Progenitor cell of endocrine pancreas (in vitro differentiated cells): ENCODE measurements around the gene CNOT6. TPM values are rescaled to one million over a fixed set of nuclear protein-coding genes. Genes with fewer than 3 reads are reported as not detected.

ENCODE experiments used
- DNase-seq: peaks from one replicate; pipeline ENCODE4 v3.0.0; 2021; ENCODE audit warnings: low spot score; ENCODE audit not compliant: unreplicated experiment
- H3K27ac Mint-ChIP-seq: 2 replicates; pipeline ENCODE4 v1.8.0; 2021; ENCODE audit warnings: mild to moderate bottlenecking, moderate library complexity, mixed read lengths
- H3K27me3 Mint-ChIP-seq: 2 replicates; pipeline ENCODE4 v1.8.0; 2021; ENCODE audit warnings: mixed read lengths
- H3K36me3 Mint-ChIP-seq: 2 replicates; pipeline ENCODE4 v1.8.0; 2022; ENCODE audit warnings: mixed read lengths; ENCODE audit not compliant: insufficient read depth
- H3K4me1 Mint-ChIP-seq: 2 replicates; pipeline ENCODE4 v1.8.0; 2021; ENCODE audit warnings: low read depth, mixed read lengths
- H3K4me3 Mint-ChIP-seq: 2 replicates; pipeline ENCODE4 v1.8.0; 2021; ENCODE audit warnings: low read depth, mild to moderate bottlenecking, moderate library complexity, mixed read lengths
- H3K9me3 Mint-ChIP-seq: 2 replicates; pipeline ENCODE4 v1.8.0; 2021; ENCODE audit warnings: low read depth, mixed read lengths
- CTCF ChIP-seq: fragments of 200-600 bp; sonication (generic); IDR thresholded peaks from one replicate; pipeline ENCODE4 v1.5.0; 2021; ENCODE audit warnings: antibody characterized with exemption, mild to moderate bottlenecking; ENCODE audit not compliant: unreplicated experiment
- total RNA-seq: library from RNA; stranded (reverse); gene quantifications from 2 replicates; pipeline ENCODE4 v1.2.1, GENCODE V29; 2021

Gene CNOT6
- total RNA-seq, 1 donor from 2014 or later = 70.4 TPM

GRCh38 chr5:180563994-180564393 is 69.8 kb downstream of the CNOT6 start:
- Mint-ChIP-seq H3K4me1 (peaks cover 7% of the 10 kb centered on the region), H3K9me3 (no peaks in the 10 kb centered on the region), H3K4me3 (no peak overlapping the region), H3K36me3 (peaks cover 38% of the 10 kb centered on the region), H3K27me3 (no peaks in the 10 kb centered on the region), H3K27ac (no peak overlapping the region)
- no peak for DNase-seq
- no peak for TF ChIP-seq CTCF

- Mint-ChIP-seq H3K27ac (no peak overlapping the region), H3K4me3 (no peak overlapping the region), H3K27me3 (no peaks in the 10 kb centered on the region), H3K9me3 (no peaks in the 10 kb centered on the region), H3K36me3 (peaks cover 30% of the 10 kb centered on the region), H3K4me1 (peaks cover 10% of the 10 kb centered on the region)
- DNase-seq = no peak
- no peak for TF ChIP-seq CTCF
Measured at GRCh38 chr5:180568914-180569313, 74.7 kb downstream of the CNOT6 start.

- DNase-seq = no peak
- Mint-ChIP-seq H3K4me3 (no peak overlapping the region), H3K27ac (no peak overlapping the region), H3K9me3 (no peaks in the 10 kb centered on the region), H3K27me3 (no peaks in the 10 kb centered on the region), H3K4me1 (peaks cover 8% of the 10 kb centered on the region), H3K36me3 (peaks cover 22% of the 10 kb centered on the region)
- no peak for TF ChIP-seq CTCF
Measured at GRCh38 chr5:180575571-180575970, 81.4 kb downstream of the CNOT6 start.

GRCh38 chr5:180580681-180581080 is 86.5 kb downstream of the CNOT6 start:
- peaks cover 10% of the 10 kb centered on the region for H3K27me3 Mint-ChIP-seq
- peaks cover 5% of the 10 kb centered on the region for H3K9me3 Mint-ChIP-seq
- DNase-seq = no peak
- no peak overlapping the region for H3K4me3 Mint-ChIP-seq
- no peak overlapping the region for H3K27ac Mint-ChIP-seq
- H3K36me3 Mint-ChIP-seq = peaks cover 9% of the 10 kb centered on the region
- TF ChIP-seq CTCF = no peak
- H3K4me1 Mint-ChIP-seq = no peaks in the 10 kb centered on the region

- DNase-seq = no peak
- no peaks in the 10 kb centered on the region for H3K4me1 Mint-ChIP-seq
- H3K27me3 Mint-ChIP-seq = peaks cover 31% of the 10 kb centered on the region
- peaks cover 1% of the 10 kb centered on the region for H3K36me3 Mint-ChIP-seq
- H3K4me3 Mint-ChIP-seq = no peak overlapping the region
- no peak for TF ChIP-seq CTCF
- H3K9me3 Mint-ChIP-seq = peaks cover 5% of the 10 kb centered on the region
- no peak overlapping the region for H3K27ac Mint-ChIP-seq
Measured at GRCh38 chr5:180583738-180584137, 89.6 kb downstream of the CNOT6 start.
